ENCODE measurements around the gene PTPRK.

DNA sequence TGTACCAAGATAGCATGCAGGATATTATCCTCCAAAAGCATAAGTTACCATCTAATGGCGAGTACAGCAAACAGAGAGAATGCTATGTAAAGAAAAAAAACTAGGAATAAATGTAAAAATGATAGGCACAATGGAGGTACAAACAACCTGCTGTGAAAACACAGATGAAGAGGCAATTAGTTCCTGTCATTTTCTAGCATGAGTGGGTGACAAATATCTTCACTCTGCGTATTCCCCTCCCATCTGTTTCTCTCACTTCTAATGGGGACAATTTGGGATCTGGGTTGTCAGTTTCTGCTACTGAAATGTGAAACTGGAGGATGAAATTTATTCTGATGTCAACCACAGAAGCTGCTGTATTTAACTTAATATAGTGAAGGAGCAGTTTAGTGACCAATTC lies 11.7 kb upstream of the PTPRK start:
- no peak for TF ChIP-seq CTCF (IDR thresholded peaks at IDR 0.05 in 4 of 5, conservative IDR thresholded peaks at IDR 0.05 in 1 of 5)
- TF ChIP-seq POLR2A (IDR thresholded peaks at IDR 0.05), result no peak
